ENCODE results near the gene CASP5. TPM values are rescaled to one million over a fixed set of nuclear protein-coding genes. Genes with fewer than 3 reads are reported as not detected.

CASP5 gene
- polyA plus RNA-seq, 1 donor from 2014 or later = not detected

- no peak overlapping the region for H2AFZ ChIP-seq (ENCODE audit: low read depth, low read length)
These were observed 53.9 kb downstream of the CASP5 start for GRCh38 chr11:104968856-104969776.

GRCh38 chr11:104968355-104968855 is 54.6 kb downstream of the CASP5 start, which contains the start of gene CASP4:
CASP4 (minus strand) TSS chr11:104968574; CDS start chr11:104968525, 49 bp downstream.
- TF ChIP-seq RAD21 (conservative IDR thresholded peaks at IDR 0.05) = no peak
- TF ChIP-seq CTCF (IDR thresholded peaks at IDR 0.05; ENCODE audit: poor library complexity, severe bottlenecking) = no peak
- TF ChIP-seq SMC3 (conservative IDR thresholded peaks at IDR 0.05; ENCODE audit: poor library complexity) = no peak
- TF ChIP-seq TAF1 (IDR thresholded peaks at IDR 0.05; ENCODE audit: low read depth) = no peak
- TF ChIP-seq MXI1 (conservative IDR thresholded peaks at IDR 0.05; ENCODE audit: poor library complexity, severe bottlenecking) = no peak
- TF ChIP-seq REST (IDR thresholded peaks at IDR 0.05; ENCODE audit: borderline replicate concordance) = no peak
- TF ChIP-seq POLR2AphosphoS5 (IDR thresholded peaks at IDR 0.05) = no peak
- no peak for TF ChIP-seq EP300 (conservative IDR thresholded peaks at IDR 0.05; ENCODE audit: poor library complexity, severe bottlenecking)
- TF ChIP-seq EZH2 (IDR thresholded peaks at IDR 0.05; ENCODE audit: borderline replicate concordance, insufficient read depth, low read length, poor library complexity, severe bottlenecking) = no peak
- Histone ChIP-seq H4K20me1 (ENCODE audit: insufficient read depth) (no peaks in the 10 kb centered on the region), H3K9ac (ENCODE audit: low read length) (no peak within 1 kb of the TSS), H3K9me2 (ENCODE audit: insufficient read depth, low read length) (no peaks in the 10 kb centered on the region), H3K4me2 (ENCODE audit: low read length) (no peak within 1 kb of the TSS), H3K27ac (ENCODE audit: low read length) (no peak within 1 kb of the TSS), H3K9me3 (ENCODE audit: low read length) (no peaks in the 10 kb centered on the region), H3K27me3 (ENCODE audit: insufficient read depth, low read depth, low read length) (no peaks in the 10 kb centered on the region), H3K79me2 (replicated peaks; ENCODE audit: insufficient read depth, low read length) (no peaks in the 10 kb centered on the region), H3K4me3 (ENCODE audit: low read length) (no peak within 1 kb of the TSS), H3F3A (ENCODE audit: insufficient read depth, low read length, poor library complexity, severe bottlenecking) (no peaks in the 10 kb centered on the region), H2AFZ (ENCODE audit: low read depth, low read length) (no peak within 1 kb of the TSS), H3K36me3 (ENCODE audit: insufficient read depth, low read length) (no peaks in the 10 kb centered on the region)

More at GRCh38 chr11:104968856-104969776, 53.9 kb downstream of the CASP5 start:
- H3K4me2 ChIP-seq (ENCODE audit: low read length) = no peak overlapping the region
- no peaks in the 10 kb centered on the region for H3K9me2 ChIP-seq (ENCODE audit: insufficient read depth, low read length)
- no peaks in the 10 kb centered on the region for H3K79me2 ChIP-seq (replicated peaks; ENCODE audit: insufficient read depth, low read length)
- no peaks in the 10 kb centered on the region for H3K36me3 ChIP-seq (ENCODE audit: insufficient read depth, low read length)
- H4K20me1 ChIP-seq (ENCODE audit: insufficient read depth) = no peaks in the 10 kb centered on the region
- no peaks in the 10 kb centered on the region for H3F3A ChIP-seq (ENCODE audit: insufficient read depth, low read length, poor library complexity, severe bottlenecking)
- no peak overlapping the region for H3K4me3 ChIP-seq (ENCODE audit: low read length)
- H3K27ac ChIP-seq (ENCODE audit: low read length) = no peak overlapping the region
- TF ChIP-seq CTCF (IDR thresholded peaks at IDR 0.05; ENCODE audit: poor library complexity, severe bottlenecking) = no peak
- H3K27me3 ChIP-seq (ENCODE audit: insufficient read depth, low read depth, low read length) = no peaks in the 10 kb centered on the region
- H3K9ac ChIP-seq (ENCODE audit: low read length) = no peak overlapping the region
- no peaks in the 10 kb centered on the region for H3K9me3 ChIP-seq (ENCODE audit: low read length)
